ENCODE results near the gene CSRNP3.

Gene CSRNP3

DNA sequence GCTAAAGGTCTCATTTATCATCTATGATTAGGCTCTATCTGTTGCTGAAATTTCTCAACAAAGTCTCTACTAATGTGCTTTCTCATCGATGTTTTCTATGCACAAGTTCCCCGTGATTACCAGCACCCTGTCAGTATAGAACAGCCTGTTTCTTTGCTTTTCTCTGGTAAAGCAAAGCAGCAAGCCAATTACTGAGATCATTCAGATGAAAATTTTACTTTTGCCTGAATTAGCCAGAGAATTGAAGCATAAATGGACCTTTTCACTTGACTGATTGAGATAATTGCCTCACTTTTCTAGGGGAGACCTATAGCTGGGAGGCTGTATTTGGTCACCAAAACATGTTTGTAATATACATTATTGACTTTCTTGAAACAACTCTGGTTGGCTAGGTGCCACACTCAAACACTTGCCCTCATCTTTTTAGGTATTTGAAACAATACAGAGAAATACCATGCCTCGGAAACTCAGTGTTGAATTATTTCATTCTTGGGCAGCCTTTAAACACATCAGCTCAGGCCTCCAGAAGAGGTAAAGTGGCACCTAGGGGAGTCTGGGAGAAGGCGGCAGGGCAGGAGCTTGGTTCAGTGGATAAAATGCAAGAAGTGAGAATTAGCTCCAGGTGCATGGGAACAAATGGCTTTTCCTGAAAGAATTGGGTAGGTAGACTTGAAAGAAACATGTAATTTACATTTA is 228.4 kb downstream of the CSRNP3 start:
- no peak for DNase-seq

DNA sequence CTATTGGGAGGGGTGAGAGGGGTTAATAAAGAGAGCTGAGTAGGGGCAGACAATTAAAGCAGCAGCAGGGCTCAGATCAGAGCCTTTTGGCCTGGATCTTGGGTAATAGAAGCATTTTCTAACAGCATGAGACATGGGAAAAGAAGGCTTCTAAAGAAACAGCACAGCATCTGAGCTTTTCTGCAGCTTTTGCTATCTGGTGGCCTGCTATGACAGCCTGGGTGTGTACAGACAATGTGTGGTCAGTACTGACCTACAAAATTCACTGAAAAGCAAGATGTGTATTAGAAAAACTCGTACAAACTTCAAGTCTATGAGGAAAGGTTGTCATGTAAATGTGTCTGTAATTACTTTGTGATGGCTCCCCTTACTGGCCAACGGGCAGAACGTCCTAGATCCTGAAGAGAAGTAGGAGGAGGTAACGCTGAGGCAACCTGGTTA is 229.0 kb downstream of the CSRNP3 start:
- DNase-seq: no peak

DNA sequence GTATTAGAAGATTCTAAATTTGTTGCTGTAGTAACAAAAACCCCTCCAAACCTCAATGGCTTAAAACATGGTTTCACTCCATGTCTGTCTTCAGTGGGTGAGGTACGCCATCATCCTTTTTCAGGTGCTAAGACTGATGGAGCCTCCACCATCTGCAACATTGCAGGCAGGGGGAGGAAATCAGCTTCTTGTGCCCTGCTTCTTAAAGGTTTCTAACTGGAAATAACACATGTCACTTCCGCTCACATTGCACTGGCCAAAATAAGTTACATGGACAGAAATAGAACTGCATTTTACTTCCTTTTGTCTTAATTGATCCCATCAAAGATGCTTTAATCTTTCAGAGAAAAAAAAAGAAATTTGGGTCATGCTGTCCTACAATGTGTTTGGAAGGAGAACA is 230.4 kb downstream of the CSRNP3 start:
- no peak for DNase-seq

DNA sequence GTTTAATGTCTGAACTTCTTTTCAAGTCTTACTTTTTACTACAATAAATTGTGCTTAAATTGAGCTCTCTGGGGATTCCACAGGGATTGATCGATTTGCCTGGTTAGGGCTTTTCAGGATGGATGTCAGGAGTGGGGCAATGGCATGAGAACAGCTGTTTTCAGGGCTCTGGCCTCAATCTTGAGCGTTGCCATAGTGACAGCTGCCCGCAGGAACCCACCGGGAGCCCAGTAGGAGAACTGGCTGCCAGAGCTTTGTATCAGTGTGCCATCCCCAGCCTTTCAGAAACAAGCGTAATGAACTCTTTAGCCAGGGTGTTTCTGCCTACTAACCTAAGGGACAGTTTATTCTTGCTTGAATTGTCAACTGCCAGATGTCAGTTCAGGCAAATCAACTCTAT is 231.0 kb downstream of the CSRNP3 start:
- no peak for DNase-seq

DNA sequence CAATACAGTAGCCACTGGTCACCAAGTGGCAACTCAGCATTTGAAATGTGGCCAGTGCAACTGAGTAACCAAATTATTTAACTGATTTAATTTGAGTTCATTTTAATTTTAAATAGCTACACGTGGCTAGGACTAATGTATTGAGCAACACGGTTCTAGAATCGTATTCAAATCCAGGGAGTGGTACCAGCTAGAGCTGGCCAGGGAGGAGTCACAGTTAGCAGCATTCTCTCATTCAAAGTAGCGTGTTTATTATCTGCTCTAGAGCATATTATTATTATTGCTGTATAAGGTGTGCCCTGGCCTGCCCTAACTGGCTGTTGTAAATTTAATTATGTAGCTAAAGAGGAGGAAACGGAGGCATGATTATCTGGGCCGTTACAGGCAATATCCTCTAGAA is 231.6 kb downstream of the CSRNP3 start:
- DNase-seq: no peak

DNA sequence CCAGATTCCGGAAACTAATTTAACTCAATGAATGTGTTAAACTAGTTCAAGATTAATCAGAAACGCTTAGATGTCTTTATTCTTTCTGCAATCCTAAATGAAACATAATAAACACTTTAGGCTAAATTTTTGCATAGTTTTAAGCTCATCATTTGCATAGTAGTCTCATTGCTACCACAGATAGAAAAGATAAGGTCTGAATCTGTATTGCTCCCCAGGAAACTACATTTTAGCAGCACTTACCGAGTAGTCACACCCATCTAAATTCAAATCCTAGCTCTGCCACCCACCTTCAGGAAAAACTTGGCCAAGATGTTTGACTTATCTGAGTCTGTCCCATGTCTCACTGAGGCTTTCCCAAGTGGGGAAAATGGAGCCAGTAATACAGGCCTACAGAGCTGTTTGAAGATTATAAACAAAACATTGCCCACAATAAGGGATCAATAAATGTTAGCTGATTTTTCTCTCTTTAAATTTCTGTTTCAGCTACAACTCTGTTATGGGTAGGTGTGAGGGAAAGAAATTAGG is 237.5 kb downstream of the CSRNP3 start:
- no peak for DNase-seq

DNA sequence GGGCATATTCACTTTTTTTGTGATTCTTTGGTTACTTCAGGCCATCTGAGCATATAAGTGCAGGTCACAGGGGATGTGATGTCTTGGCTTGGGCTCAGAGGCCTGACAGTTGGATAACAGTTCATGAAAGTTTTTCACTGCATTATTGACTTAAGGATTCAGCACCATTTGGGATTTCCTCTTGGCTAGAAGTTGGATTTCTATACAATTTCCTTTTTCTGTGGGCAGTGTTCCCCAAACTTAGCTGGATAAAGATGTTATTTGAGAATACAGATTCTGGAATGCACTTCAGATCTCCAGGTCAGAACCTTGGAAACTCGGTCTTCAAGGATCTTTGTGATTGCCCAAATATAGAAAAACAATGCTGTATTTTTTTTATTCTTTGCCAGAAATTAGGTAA is 246.6 kb downstream of the CSRNP3 start:
- no peak for DNase-seq

DNA sequence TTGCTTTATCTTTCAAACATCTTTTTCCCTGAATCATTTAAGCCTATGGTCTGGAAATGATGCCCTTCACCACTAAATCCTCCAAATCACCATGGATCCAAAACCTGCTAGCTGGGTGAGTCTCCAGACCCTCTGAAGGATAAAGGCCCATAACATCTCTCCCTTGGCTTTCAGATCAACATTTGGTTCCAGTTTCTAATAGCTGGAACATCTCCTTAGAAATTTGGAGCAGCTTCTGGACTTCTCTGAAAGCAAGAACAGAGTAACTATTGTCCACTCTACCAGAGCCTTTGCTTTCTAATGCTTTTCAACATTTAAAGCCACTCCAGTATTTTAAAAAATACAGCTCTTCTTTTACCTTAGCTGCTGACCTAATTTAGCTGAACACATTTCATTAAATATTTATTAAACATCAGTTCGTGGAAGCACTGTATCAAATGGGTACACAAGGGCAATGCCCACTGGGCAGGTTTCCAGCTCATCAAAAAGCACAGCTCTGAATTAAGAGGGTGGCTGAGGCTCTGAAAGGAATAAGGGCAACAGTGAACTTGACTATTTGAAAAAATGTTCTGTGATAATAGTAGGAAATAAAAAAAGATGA is 249.2 kb downstream of the CSRNP3 start:
- DNase-seq: no peak

DNA sequence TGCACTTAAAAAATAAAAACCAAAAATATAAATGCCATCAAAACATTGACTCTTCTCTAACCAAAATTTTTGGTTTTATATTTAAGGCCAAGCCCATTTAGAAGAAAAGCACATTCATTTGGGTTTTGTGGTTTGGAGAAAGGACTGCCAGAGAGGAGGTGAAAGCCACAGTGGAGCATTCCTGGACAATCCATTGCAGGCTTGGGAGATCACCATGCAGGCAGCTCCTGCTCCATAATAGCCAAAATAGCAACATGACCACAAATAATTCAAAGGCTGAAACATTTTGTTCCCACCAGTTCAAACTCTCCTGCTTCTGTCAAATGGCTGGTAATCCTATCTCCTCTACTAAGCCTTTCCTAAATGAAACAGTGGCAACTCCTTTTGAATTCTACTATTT is 251.0 kb downstream of the CSRNP3 start:
- DNase-seq: no peak

DNA sequence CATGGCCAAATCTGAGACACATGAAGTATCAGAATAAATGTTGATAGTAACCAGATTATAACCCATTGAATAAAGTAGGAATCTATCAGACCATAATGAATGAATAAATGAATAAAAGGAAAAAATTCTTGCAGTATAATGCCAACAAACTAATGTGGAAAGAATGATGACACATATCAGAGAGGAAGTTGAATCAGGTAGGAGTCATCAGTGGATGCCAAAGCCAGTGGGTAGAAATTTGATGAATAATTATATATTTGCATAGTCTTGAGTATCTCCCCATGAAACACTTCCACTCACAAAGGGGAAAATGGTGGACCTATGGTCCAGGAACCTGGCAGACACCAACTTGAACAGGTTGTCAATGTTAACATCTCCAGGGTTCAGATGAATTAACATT is 255.9 kb downstream of the CSRNP3 start:
- no peak for DNase-seq

Data from activated effector memory CD4-positive, alpha-beta T cell treated with Interleukin-2 at 50 U/mL for 16 hours (primary cell).